GM23248 (cell line): ENCODE results near the gene SH3GL1. TPM values are rescaled to one million over a fixed set of nuclear protein-coding genes. Genes with fewer than 3 reads are reported as not detected.
A peak's percentile ranks its signal among the peaks of the same experiment; 100 is the strongest.

Source experiments
- DNase-seq: peaks from one replicate; pipeline ENCODE4 v3.0.0-alpha.2; 2015
- H2AFZ ChIP-seq: fragments of 200-600 bp; sonication (generic); 2 replicates; pipeline ENCODE4 v1.6.1; 2016; ENCODE audit warnings: antibody characterized with exemption
- H3F3A ChIP-seq: fragments of 200-600 bp; sonication (generic); 2 replicates; pipeline ENCODE4 v1.6.1; 2016; ENCODE audit warnings: mild to moderate bottlenecking, antibody characterized with exemption, mixed run types; ENCODE audit not compliant: insufficient read depth
- H3K27ac ChIP-seq: fragments of 200-600 bp; sonication (generic); 2 replicates; pipeline ENCODE4 v1.5.1; 2016; ENCODE audit warnings: mild to moderate bottlenecking
- H3K27me3 ChIP-seq: fragments of 200-600 bp; sonication (generic); replicated peaks from 2 replicates; pipeline ENCODE4 v1.6.1; 2016; ENCODE audit warnings: mild to moderate bottlenecking; ENCODE audit not compliant: insufficient read depth
- H3K36me3 ChIP-seq: fragments of 200-600 bp; sonication (generic); 2 replicates; pipeline ENCODE4 v1.6.1; 2016; ENCODE audit warnings: low read depth, mild to moderate bottlenecking
- H3K4me1 ChIP-seq: fragments of 200-600 bp; sonication (generic); 2 replicates; pipeline ENCODE4 v1.6.1; 2016; ENCODE audit warnings: mild to moderate bottlenecking; ENCODE audit not compliant: insufficient read depth
- H3K4me2 ChIP-seq: fragments of 200-600 bp; sonication (generic); one replicate; pipeline ENCODE4 v1.6.1; 2016; ENCODE audit warnings: mild to moderate bottlenecking; ENCODE audit not compliant: unreplicated experiment
- H3K4me3 ChIP-seq: fragments of 200-600 bp; sonication (generic); 2 replicates; pipeline ENCODE4 v1.5.1; 2016; ENCODE audit warnings: mild to moderate bottlenecking
- H3K79me2 ChIP-seq: fragments of 200-600 bp; sonication (generic); 2 replicates; pipeline ENCODE4 v1.6.1; 2016; ENCODE audit warnings: mild to moderate bottlenecking; ENCODE audit not compliant: insufficient read depth
- H3K9ac ChIP-seq: fragments of 200-600 bp; sonication (generic); 2 replicates; pipeline ENCODE4 v1.6.1; 2016; ENCODE audit warnings: mild to moderate bottlenecking
- H3K9me2 ChIP-seq: fragments of 200-600 bp; sonication (generic); 2 replicates; pipeline ENCODE4 v1.6.1; 2016; ENCODE audit warnings: mixed run types, mild to moderate bottlenecking, moderate library complexity; ENCODE audit not compliant: insufficient read depth
- H3K9me3 ChIP-seq: fragments of 200-600 bp; sonication (generic); one replicate; pipeline ENCODE4 v1.6.1; 2017; ENCODE audit warnings: low read depth
- H4K20me1 ChIP-seq: fragments of 200-600 bp; sonication (generic); 2 replicates; pipeline ENCODE4 v1.6.0; 2016; ENCODE audit not compliant: insufficient read depth
- EZH2 ChIP-seq: fragments of 200-600 bp; sonication (generic); IDR thresholded peaks from 2 replicates; pipeline ENCODE4 v1.6.1; 2018; ENCODE audit warnings: antibody characterized with exemption, mild to moderate bottlenecking; ENCODE audit not compliant: insufficient read depth, poor library complexity, severe bottlenecking
- EZH2phosphoT487 ChIP-seq: fragments of 200-600 bp; sonication (generic); IDR thresholded peaks from 2 replicates; pipeline ENCODE4 v1.6.1; 2018; ENCODE audit warnings: antibody characterized with exemption, moderate library complexity, mild to moderate bottlenecking, low read depth; ENCODE audit not compliant: insufficient read depth
- WGBS, 2 experiments: methylation state at CpG; one replicate each; pipeline ENCODE4 v1.1.6; 2015 to 2017; ENCODE audit warnings: low lambda C conversion rate in 2 of 2, low coverage in 1 of 2; ENCODE audit errors: missing lambda C conversion rate in 2 of 2; 5-methylcytosine and 5-hydroxymethylcytosine counted together
- in situ Hi-C: fragments of 300-500 bp; cut with MboI; formaldehyde crosslinking; loops from 2 replicates; pipeline ENCODE4 v1.15.0; 2020
- polyA plus RNA-seq: library from polyadenylated mRNA; unstranded; fragments of >200 nt; fragmentation: Nextera tagmentation; extraction: Ambion mirVana; gene quantifications from 2 replicates; pipeline ENCODE4 v1.2.1, GENCODE V29; 2016
- total RNA-seq: library from RNA; depleted of rRNA; stranded (reverse); fragments of >200 nt; shearing (Covaris generic); gene quantifications from 2 replicates; pipeline ENCODE4 v1.2.3, GENCODE V29; 2014

Gene SH3GL1
- total and polyA plus RNA-seq, 2 experiments from 2014 or later, result 141 to 151 TPM

DNA sequence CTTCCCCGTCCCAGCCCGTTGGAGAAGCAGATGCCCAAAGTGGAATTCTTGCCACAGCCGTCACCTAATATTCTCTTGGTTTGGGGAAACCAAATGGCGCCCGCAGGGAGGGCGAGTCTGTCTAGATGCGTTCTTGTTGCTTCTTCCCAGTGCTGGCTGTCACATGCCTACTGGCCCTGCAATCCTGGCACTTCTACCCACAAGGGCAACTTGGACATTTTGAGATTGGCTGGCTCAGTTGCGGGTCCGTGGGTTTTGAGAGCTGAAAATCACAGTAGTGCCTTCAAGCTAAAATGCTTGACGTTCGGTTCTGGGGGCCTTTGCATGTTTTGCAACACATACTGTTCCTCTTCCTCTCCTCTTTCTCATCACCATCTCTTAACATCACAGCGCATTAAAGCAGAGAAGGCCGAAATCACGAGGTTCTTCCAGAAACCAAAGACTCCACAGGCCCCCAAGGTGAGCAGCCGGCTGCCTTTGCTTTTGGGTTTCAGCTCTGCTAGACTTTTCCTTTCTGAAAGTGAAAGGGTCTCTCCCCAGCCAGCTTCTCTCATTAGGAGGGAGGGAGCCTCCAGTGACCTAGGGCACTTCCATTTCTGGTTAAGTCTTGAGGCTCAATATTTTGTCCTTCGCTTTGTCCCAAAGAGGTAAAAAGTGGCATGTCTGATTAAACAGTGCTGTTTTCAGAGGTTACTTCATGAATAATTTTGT is 23.2 kb upstream of the SH3GL1 start:
- Histone ChIP-seq H4K20me1 (no peaks in the 10 kb centered on the region; the same call in 1 of the 2 replicates), H3K9ac (no peak overlapping the region), H3K27me3 (no peaks in the 10 kb centered on the region), H3K79me2 (no peaks in the 10 kb centered on the region), H3K9me3 (no peaks in the 10 kb centered on the region), H3K36me3 (0 out of 2 replicates have a peak, but pooled peaks cover 4% of the 10 kb centered on the region), H3K4me2 (no peak overlapping the region), H3K9me2 (no peaks in the 10 kb centered on the region), H3F3A (peaks cover 10% of the 10 kb centered on the region), H3K4me3 (no peak overlapping the region), H3K27ac (no peak overlapping the region), H3K4me1 (peaks cover 21% of the 10 kb centered on the region), H2AFZ (no peak overlapping the region)
- 97 to 98% methylated on average over 16 of the region's 16 CpGs for WGBS, 2 experiments
- no peak for TF ChIP-seq EZH2phosphoT487
- no peak for TF ChIP-seq EZH2
- DNase-seq, result no peak
- in situ Hi-C loops, result no loop called here

DNA sequence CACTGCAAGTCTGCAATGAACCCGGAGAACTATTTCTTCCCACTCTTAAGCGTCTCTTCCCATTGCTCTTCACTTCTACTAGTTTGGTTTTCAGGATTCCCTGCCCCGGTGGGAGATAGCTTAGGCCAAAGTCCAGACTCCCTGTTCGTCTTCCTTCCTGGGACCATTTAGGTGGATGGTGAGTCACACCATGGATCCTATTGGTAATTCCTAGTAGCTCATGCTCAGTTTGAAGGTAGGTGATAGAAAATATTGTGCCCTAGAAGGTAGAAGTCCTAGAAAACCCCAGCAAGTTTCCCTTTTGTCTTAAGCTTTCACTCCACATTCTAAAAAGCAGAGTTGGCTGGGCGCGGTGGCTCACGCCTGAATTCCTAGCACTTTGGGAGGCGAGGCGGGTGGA is 15.9 kb upstream of the SH3GL1 start:
- TF ChIP-seq EZH2 (no peak), EZH2phosphoT487 (no peak)
- Histone ChIP-seq H3F3A (peaks cover 12% of the 10 kb centered on the region; the same call in 1 of the 2 replicates), H3K9ac (no peak overlapping the region), H3K9me3 (no peaks in the 10 kb centered on the region), H3K27me3 (no peaks in the 10 kb centered on the region), H2AFZ (no peak overlapping the region), H3K79me2 (peaks cover 17% of the 10 kb centered on the region), H3K36me3 (peaks cover 7% of the 10 kb centered on the region; the same call in 1 of the 2 replicates), H3K4me2 (no peak overlapping the region), H3K4me3 (no peak overlapping the region), H3K9me2 (no peaks in the 10 kb centered on the region), H4K20me1 (no peaks in the 10 kb centered on the region; the same call in 1 of the 2 replicates), H3K27ac (no peak overlapping the region), H3K4me1 (peaks cover 16% of the 10 kb centered on the region)
- WGBS, 2 experiments, result 96 to 98% methylated on average over 9 of the region's 9 CpGs
- in situ Hi-C loops, result no loop called here
- no peak for DNase-seq

DNA sequence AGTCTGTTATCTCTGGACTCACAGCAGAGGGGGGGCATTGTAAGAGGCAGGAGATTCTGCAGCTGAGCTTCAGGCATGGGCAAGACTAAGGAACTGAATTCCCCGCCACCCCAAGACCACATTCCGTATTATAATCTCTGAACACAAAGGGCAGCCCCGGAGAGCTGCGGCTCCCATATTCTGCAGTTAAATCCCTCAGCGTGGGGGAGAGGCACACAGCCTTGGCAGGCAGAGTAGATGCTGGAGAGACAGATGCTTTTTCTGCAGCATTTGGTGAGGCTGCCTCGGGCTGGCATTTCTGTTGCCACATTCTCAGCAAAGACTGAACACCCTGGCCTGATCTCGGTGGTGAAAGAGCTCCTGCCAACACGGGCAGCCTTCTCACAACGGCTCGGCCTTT is 15.0 kb upstream of the SH3GL1 start:
- peak overlapping the region; percentile 22; the same call in 1 of the 2 replicates for H2AFZ ChIP-seq
- no peaks in the 10 kb centered on the region for H3K9me2 ChIP-seq
- H3K9me3 ChIP-seq, result no peaks in the 10 kb centered on the region
- in situ Hi-C loops, result no loop called here
- no peak for TF ChIP-seq EZH2
- TF ChIP-seq EZH2phosphoT487, result no peak
- no peaks in the 10 kb centered on the region; the same call in 1 of the 2 replicates for H4K20me1 ChIP-seq
- H3K79me2 ChIP-seq, result peaks cover 17% of the 10 kb centered on the region
- H3K4me1 ChIP-seq, result peaks cover 11% of the 10 kb centered on the region
- no peaks in the 10 kb centered on the region for H3K27me3 ChIP-seq
- H3K4me3 ChIP-seq, result no peak overlapping the region
- peak overlapping the region; percentile 43; the same call in 1 of the 2 replicates for H3K27ac ChIP-seq
- WGBS, 2 experiments, result 47 to 56% methylated on average over 10 of the region's 10 CpGs
- H3K9ac ChIP-seq, result peak overlapping the region; percentile 36; the same call in 1 of the 2 replicates
- H3K36me3 ChIP-seq, result peaks cover 7% of the 10 kb centered on the region; the same call in 1 of the 2 replicates
- H3K4me2 ChIP-seq, result peak overlapping the region; percentile 9
- peaks cover 12% of the 10 kb centered on the region; the same call in 1 of the 2 replicates for H3F3A ChIP-seq
- peak; percentile 6 for DNase-seq

DNA sequence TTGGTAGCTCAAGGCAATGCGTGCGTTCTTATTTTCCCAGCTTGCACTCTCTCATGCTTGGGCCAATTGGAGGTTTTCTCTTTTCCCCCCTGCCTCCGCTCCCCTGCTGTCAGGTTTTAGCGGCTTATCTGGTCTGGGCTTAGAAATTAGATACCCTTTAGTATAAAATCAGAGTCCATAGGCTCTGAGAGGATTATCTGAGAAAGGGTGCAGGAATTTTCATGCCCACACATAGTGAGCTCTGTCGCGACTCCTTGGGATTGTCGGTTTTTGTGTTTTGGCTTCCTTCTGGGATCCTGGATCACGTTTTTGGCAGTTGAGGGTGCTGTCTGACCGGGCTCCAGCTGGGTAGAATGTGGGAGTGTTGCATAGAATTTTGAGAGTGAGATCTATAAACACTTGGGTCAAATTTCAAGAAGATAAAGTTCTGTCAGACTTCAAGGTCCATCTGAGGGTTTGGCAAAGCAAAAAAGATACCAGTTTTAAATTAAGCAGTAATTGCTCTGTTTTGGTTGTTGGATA is 14.5 kb upstream of the SH3GL1 start:
- peaks cover 12% of the 10 kb centered on the region; the same call in 1 of the 2 replicates for H3F3A ChIP-seq
- H3K4me1 ChIP-seq, result peaks cover 11% of the 10 kb centered on the region
- DNase-seq, result peak; percentile 36
- peak overlapping the region; percentile 22; the same call in 1 of the 2 replicates for H2AFZ ChIP-seq
- H3K9me3 ChIP-seq, result no peaks in the 10 kb centered on the region
- TF ChIP-seq EZH2 (no peak), EZH2phosphoT487 (no peak)
- H3K36me3 ChIP-seq, result peaks cover 7% of the 10 kb centered on the region; the same call in 1 of the 2 replicates
- H3K27ac ChIP-seq, result peak overlapping the region; percentile 43; the same call in 1 of the 2 replicates
- H3K4me2 ChIP-seq, result peak overlapping the region; percentile 9
- WGBS, 2 experiments, result 51 to 53% methylated on average over 9 of the region's 9 CpGs
- no peaks in the 10 kb centered on the region for H3K9me2 ChIP-seq
- peaks cover 17% of the 10 kb centered on the region for H3K79me2 ChIP-seq
- H3K4me3 ChIP-seq, result no peak overlapping the region
- in situ Hi-C loops, result no loop called here
- no peaks in the 10 kb centered on the region for H3K27me3 ChIP-seq
- H4K20me1 ChIP-seq, result no peaks in the 10 kb centered on the region; the same call in 1 of the 2 replicates
- H3K9ac ChIP-seq, result peak overlapping the region; percentile 36; the same call in 1 of the 2 replicates
